ENCODE measurements around the gene AQP5. TPM values are rescaled to one million over a fixed set of nuclear protein-coding genes. Genes with fewer than 3 reads are reported as not detected.
A peak's percentile ranks its signal among the peaks of the same experiment; 100 is the strongest.

AQP5 gene
- total RNA-seq, 1 donor from 2014 or later: 0.46 TPM

DNA sequence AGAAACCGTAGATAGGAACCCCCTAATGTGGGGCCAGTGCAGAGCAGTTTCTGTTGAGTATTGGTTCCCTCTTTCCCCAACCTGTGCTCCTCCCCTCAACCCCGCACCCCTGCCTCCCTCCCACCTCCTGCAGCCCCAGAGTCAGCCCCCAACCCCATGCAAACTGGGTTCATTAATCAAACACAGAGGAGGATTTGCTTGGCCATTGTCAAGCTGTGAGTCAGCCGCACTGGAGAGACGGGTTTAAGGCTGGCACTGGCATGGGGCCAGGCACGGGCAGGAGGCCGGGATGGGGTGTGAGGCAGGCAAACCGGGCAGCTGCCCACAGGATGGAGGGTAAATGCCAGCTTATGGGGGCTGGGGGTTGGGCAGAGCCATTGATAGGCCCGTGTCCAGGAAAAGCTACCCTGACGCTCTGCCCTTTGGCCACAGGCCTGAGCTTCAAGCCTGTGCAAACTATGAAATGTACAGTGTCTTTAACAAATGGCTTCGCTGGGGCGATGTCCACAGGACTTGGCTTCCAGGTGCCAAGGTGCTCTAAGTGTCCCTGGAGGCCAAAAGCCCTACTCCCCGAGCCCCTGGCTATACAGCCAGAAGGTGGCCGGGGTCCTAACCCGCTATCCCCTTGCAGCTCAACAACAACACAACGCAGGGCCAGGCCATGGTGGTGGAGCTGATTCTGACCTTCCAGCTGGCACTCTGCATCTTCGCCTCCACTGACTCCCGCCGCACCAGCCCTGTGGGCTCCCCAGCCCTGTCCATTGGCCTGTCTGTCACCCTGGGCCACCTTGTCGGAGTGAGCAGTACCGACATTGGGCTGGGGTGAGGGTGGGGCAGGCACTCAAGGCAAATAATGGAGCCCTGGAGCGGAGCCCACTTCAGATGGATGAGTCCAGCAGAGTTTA lies 1.4 kb downstream of the AQP5 start:
- TF ChIP-seq, protein P1, sequence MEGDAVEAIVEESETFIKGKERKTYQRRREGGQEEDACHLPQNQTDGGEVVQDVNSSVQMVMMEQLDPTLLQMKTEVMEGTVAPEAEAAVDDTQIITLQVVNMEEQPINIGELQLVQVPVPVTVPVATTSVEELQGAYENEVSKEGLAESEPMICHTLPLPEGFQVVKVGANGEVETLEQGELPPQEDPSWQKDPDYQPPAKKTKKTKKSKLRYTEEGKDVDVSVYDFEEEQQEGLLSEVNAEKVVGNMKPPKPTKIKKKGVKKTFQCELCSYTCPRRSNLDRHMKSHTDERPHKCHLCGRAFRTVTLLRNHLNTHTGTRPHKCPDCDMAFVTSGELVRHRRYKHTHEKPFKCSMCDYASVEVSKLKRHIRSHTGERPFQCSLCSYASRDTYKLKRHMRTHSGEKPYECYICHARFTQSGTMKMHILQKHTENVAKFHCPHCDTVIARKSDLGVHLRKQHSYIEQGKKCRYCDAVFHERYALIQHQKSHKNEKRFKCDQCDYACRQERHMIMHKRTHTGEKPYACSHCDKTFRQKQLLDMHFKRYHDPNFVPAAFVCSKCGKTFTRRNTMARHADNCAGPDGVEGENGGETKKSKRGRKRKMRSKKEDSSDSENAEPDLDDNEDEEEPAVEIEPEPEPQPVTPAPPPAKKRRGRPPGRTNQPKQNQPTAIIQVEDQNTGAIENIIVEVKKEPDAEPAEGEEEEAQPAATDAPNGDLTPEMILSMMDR (IDR thresholded peaks at IDR 0.05): no peak
- Mint-ChIP-seq H3K27me3 (ENCODE audit: unreplicated experiment) (peaks cover 11% of the 10 kb centered on the region), H3K4me1 (ENCODE audit: unreplicated experiment) (peaks cover 40% of the 10 kb centered on the region), H3K36me3 (ENCODE audit: unreplicated experiment) (no peaks in the 10 kb centered on the region), H3K9me3 (ENCODE audit: unreplicated experiment) (no peaks in the 10 kb centered on the region), H3K27ac (ENCODE audit: unreplicated experiment) (peak overlapping the region; percentile 34), H3K4me3 (ENCODE audit: unreplicated experiment) (no peak overlapping the region)
- peak; percentile 89 for DNase-seq (ENCODE audit: extremely low spot score, unreplicated experiment)

DNA sequence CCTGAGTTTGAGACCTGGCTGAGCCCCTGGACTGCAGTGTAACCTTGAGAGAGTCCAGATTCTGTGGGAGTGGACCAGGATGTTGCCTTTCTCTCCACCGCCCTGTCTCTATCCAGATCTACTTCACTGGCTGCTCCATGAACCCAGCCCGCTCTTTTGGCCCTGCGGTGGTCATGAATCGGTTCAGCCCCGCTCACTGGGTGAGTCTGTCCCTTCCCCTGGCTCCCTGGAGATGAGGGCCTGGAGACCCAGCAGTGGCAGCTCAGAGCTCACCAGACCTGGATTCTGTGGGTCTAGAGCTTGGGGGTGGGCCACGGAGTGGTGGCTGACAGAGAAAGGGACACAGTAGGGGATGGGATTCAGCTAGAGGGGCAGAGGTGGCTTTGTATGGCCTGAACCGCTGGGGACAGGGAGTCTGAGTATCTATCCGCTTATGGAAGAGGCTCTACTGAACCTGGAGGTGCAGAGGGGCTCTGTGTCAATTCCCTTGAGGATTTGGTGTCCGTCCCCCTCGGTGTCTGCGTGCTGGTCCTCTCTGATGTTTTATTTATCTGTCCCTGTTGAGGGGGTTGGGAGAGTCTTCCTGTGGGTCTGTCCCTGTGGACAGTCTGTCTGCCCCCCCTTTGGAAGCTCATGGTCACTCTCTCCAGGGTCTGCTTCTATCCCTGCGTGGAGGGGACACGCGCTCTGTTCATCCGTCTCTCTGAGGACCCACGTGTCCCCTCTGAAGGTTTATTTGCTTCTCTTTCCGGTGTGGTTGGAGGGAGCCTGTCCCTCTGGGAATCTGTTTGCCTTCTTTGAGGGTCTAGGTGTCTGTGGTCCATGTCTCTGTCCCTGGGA lies 2.5 kb downstream of the AQP5 start:
- H3K9me3 Mint-ChIP-seq (ENCODE audit: unreplicated experiment): no peaks in the 10 kb centered on the region
- H3K36me3 Mint-ChIP-seq (ENCODE audit: unreplicated experiment): no peaks in the 10 kb centered on the region
- H3K27ac Mint-ChIP-seq (ENCODE audit: unreplicated experiment): no peak overlapping the region
- peaks cover 36% of the 10 kb centered on the region for H3K4me1 Mint-ChIP-seq (ENCODE audit: unreplicated experiment)
- TF ChIP-seq, protein P1 (IDR thresholded peaks at IDR 0.05): no peak
- no peak for DNase-seq (ENCODE audit: extremely low spot score, unreplicated experiment)
- H3K27me3 Mint-ChIP-seq (ENCODE audit: unreplicated experiment): peaks cover 11% of the 10 kb centered on the region
- no peak overlapping the region for H3K4me3 Mint-ChIP-seq (ENCODE audit: unreplicated experiment)

DNA sequence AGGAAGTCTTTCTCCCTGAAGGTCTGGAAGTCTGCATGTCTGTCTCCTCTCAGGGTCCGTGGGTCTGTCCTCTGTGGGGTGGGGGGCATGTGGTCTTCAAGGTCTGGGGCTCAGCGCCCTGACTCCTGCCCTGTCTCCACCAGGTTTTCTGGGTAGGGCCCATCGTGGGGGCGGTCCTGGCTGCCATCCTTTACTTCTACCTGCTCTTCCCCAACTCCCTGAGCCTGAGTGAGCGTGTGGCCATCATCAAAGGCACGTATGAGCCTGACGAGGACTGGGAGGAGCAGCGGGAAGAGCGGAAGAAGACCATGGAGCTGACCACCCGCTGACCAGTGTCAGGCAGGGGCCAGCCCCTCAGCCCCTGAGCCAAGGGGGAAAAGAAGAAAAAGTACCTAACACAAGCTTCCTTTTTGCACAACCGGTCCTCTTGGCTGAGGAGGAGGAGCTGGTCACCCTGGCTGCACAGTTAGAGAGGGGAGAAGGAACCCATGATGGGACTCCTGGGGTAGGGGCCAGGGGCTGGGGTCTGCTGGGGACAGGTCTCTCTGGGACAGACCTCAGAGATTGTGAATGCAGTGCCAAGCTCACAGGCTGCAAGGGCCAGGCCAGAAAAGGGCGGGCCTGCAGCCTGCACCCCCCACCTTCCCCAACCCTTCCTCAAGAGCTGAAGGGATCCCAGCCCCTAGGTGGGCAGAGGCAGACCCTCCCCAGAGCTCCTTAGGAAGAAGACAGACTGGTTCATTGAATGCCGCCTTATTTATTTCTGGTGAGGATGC lies 3.4 kb downstream of the AQP5 start:
- DNase-seq (ENCODE audit: extremely low spot score, unreplicated experiment): no peak
- H3K9me3 Mint-ChIP-seq (ENCODE audit: unreplicated experiment): no peaks in the 10 kb centered on the region
- H3K4me3 Mint-ChIP-seq (ENCODE audit: unreplicated experiment): no peak overlapping the region
- no peaks in the 10 kb centered on the region for H3K36me3 Mint-ChIP-seq (ENCODE audit: unreplicated experiment)
- no peak overlapping the region for H3K27ac Mint-ChIP-seq (ENCODE audit: unreplicated experiment)
- H3K27me3 Mint-ChIP-seq (ENCODE audit: unreplicated experiment): peaks cover 11% of the 10 kb centered on the region
- TF ChIP-seq, protein P1 (IDR thresholded peaks at IDR 0.05): no peak
- H3K4me1 Mint-ChIP-seq (ENCODE audit: unreplicated experiment): peaks cover 27% of the 10 kb centered on the region

DNA sequence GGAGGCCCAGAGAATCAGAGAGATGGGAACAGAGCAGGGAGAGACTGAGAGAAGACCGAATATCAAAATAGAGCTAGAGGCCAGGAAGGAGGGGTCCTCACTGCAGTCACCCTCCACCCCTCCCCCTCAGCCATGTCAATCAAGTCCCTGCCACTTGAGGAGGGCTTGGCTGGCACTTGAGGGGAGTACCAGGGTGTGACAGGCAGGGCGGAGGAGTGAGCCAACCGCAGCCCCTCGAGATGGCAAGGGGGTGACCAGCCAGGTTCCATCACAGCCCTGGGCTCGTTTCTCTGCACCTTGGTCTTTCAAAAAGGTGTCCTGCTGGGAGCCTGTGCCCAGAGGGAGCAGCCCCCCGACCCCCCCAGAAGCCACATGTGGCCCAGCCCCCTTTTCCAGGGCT lies 4.2 kb downstream of the AQP5 start:
- no peaks in the 10 kb centered on the region for H3K9me3 Mint-ChIP-seq (ENCODE audit: unreplicated experiment)
- DNase-seq (ENCODE audit: extremely low spot score, unreplicated experiment): no peak

More for the DNA sequence above, 4.2 kb downstream of the AQP5 start:
- H3K27ac Mint-ChIP-seq (ENCODE audit: unreplicated experiment): no peak overlapping the region
- peaks cover 20% of the 10 kb centered on the region for H3K4me1 Mint-ChIP-seq (ENCODE audit: unreplicated experiment)
- H3K27me3 Mint-ChIP-seq (ENCODE audit: unreplicated experiment): peaks cover 7% of the 10 kb centered on the region
- H3K36me3 Mint-ChIP-seq (ENCODE audit: unreplicated experiment): no peaks in the 10 kb centered on the region
- H3K4me3 Mint-ChIP-seq (ENCODE audit: unreplicated experiment): no peak overlapping the region
- TF ChIP-seq, protein P1 (IDR thresholded peaks at IDR 0.05): no peak
